GM23338 (cell line): ENCODE data around the gene JDP2.

Source experiments
- CREB1 ChIP-seq: fragments of 250-450 bp; sonication (Bioruptor Pico); IDR thresholded peaks from 2 replicates; pipeline ENCODE4 v1.5.0; 2020; ENCODE audit warnings: low read depth, mild to moderate bottlenecking, moderate library complexity
- EZH2 ChIP-seq: fragments of 200-600 bp; sonication (generic); IDR thresholded peaks from one replicate; pipeline ENCODE4 v1.8.0; 2017; ENCODE audit warnings: antibody characterized with exemption, mild to moderate bottlenecking, low read depth; ENCODE audit not compliant: unreplicated experiment
- EZH2phosphoT487 ChIP-seq: fragments of 200-600 bp; sonication (generic); IDR thresholded peaks from one replicate; pipeline ENCODE4 v1.8.1; 2018; ENCODE audit warnings: antibody characterized with exemption; ENCODE audit not compliant: unreplicated experiment
- POLR2AphosphoS5 ChIP-seq: IDR thresholded peaks from 2 replicates; pipeline ENCODE4 v1.6.1; 2016; ENCODE audit warnings: antibody characterized with exemption, low read depth
- TF ChIP-seq, protein P1 (sequence below), 2 experiments: fragments of 200-600 bp in 1 of 2; sonication (generic) in 1 of 2; conservative IDR thresholded peaks; 2 replicates each; pipeline versions ENCODE4 v1.5.1 to v1.6.1; 2016 to 2017; ENCODE audit warnings: antibody characterized with exemption in 2 of 2, low read depth in 2 of 2, mild to moderate bottlenecking in 2 of 2, moderate library complexity in 1 of 2
- TF ChIP-seq, protein P2 (sequence below): IDR thresholded peaks from one replicate; pipeline ENCODE4 v1.6.1; 2018; ENCODE audit warnings: antibody characterized with exemption; ENCODE audit not compliant: unreplicated experiment

DNA sequence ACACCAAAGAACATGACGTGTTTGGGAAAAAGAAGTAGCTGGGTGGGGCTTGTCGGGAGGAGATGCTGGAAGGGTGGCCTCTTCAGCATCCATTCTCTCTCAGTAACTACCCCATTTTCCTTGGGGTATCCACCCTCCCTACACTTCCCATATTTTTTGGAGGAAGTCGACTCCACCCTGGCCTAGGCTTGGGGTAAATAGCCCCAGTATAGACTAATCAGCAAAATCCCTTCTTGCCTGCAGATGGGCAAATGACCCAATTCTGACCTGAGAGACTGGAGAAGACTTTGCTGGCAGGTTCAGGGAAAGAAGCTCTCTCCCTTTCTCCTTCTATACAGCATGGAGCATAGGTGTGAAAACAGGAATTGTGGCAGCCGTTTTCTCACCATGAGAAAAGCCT, 28.5 kb upstream of the JDP2 start:
- TF ChIP-seq, protein P1, sequence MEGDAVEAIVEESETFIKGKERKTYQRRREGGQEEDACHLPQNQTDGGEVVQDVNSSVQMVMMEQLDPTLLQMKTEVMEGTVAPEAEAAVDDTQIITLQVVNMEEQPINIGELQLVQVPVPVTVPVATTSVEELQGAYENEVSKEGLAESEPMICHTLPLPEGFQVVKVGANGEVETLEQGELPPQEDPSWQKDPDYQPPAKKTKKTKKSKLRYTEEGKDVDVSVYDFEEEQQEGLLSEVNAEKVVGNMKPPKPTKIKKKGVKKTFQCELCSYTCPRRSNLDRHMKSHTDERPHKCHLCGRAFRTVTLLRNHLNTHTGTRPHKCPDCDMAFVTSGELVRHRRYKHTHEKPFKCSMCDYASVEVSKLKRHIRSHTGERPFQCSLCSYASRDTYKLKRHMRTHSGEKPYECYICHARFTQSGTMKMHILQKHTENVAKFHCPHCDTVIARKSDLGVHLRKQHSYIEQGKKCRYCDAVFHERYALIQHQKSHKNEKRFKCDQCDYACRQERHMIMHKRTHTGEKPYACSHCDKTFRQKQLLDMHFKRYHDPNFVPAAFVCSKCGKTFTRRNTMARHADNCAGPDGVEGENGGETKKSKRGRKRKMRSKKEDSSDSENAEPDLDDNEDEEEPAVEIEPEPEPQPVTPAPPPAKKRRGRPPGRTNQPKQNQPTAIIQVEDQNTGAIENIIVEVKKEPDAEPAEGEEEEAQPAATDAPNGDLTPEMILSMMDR (conservative IDR thresholded peaks at IDR 0.05; ENCODE audit: low read depth in 2 of 2) = no peak
- TF ChIP-seq, protein P2, sequence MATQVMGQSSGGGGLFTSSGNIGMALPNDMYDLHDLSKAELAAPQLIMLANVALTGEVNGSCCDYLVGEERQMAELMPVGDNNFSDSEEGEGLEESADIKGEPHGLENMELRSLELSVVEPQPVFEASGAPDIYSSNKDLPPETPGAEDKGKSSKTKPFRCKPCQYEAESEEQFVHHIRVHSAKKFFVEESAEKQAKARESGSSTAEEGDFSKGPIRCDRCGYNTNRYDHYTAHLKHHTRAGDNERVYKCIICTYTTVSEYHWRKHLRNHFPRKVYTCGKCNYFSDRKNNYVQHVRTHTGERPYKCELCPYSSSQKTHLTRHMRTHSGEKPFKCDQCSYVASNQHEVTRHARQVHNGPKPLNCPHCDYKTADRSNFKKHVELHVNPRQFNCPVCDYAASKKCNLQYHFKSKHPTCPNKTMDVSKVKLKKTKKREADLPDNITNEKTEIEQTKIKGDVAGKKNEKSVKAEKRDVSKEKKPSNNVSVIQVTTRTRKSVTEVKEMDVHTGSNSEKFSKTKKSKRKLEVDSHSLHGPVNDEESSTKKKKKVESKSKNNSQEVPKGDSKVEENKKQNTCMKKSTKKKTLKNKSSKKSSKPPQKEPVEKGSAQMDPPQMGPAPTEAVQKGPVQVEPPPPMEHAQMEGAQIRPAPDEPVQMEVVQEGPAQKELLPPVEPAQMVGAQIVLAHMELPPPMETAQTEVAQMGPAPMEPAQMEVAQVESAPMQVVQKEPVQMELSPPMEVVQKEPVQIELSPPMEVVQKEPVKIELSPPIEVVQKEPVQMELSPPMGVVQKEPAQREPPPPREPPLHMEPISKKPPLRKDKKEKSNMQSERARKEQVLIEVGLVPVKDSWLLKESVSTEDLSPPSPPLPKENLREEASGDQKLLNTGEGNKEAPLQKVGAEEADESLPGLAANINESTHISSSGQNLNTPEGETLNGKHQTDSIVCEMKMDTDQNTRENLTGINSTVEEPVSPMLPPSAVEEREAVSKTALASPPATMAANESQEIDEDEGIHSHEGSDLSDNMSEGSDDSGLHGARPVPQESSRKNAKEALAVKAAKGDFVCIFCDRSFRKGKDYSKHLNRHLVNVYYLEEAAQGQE = no peak
- TF ChIP-seq CREB1 (CRISPR knock-in tag) (no peak), POLR2AphosphoS5 (no peak), EZH2 (no peak), EZH2phosphoT487 (no peak)
